Iris pigment epithelial cell (primary cell): ENCODE data around the gene LIPT2.
A peak's percentile ranks its signal among the peaks of the same experiment; 100 is the strongest.

ENCODE experiments used
- DNase-seq: peaks from one replicate; pipeline ENCODE4 v3.0.0-alpha.2; 2011; ENCODE audit warnings: low read depth

LIPT2 gene

DNA sequence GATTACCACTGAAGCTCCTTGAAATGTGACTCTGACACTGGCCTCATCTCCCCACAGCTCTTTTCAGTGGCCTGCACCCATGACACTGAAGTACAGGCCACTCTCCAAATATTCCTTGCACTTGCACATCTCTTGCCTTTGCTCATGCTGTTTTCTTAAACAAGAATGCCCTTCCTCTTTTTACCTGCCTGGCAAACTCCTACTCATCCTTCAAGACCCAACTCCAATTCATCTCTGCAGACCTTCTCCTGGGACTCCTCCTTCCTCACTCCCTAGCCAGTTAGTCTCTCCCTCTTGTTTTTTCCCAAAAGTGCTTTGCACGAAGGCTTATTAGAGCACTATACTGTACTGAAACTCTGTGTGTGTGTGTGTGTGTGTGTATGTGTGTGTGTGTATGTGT lies 28.8 kb downstream of the LIPT2 start:
- no peak for DNase-seq

DNA sequence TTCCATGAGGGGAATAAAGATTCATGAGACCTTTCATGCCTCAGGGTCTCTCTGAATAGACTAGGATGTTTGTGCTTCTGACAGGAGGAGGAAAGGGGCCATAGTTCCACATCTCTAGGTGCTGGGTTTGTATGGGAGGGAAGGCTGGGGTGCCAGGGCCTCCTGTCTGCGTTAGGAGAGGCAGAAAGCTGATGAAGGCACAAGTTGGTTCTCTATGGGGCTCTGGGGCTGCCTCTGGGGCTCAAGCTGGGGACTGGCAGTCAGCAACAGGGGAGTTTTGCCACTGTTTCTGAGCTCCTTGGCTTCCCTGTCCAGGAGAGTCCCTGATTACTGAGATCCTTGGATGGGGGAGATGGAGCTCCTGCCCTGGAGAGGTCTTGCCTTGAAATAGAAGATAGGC lies 30.3 kb downstream of the LIPT2 start:
- no peak for DNase-seq

DNA sequence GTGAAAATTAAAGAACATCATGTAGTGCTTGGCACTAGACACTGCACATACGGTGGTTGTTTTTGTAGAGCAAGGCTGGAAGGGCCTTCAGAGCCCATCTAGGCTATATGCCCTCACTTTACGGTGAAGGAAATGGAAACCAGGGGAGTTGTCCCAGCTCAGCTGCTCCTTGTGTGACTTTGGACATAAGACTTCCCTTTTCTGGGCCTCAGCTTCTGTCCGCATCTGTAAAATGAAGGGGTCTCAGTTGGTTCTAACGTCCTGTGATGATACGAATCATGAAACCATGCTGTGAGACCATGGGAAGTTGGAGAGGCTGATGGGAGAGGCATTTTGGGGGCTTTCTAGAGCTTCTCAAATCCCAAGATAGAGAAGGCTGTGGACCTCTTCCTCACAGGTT lies 30.9 kb downstream of the LIPT2 start:
- DNase-seq: no peak

DNA sequence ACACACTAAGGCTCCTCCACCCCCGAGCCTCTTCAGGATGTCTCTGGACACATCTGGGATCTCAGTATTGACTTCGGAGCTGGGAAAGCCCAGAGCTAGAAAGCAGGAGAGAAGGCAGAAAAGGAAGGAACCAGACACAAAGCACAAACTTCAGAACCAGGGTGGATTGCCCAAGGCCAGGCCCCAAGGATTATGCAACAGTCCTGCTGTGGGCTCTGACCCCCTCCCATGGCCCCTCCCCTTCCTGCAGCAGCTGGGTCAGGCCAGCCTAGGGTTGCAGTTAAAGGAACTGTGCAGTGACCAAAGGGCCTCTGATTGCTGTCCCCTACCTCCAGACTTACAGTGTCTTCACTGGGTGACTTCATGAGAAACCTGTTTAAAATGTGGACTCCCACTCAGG lies 31.5 kb downstream of the LIPT2 start:
- DNase-seq: peak; percentile 62

DNA sequence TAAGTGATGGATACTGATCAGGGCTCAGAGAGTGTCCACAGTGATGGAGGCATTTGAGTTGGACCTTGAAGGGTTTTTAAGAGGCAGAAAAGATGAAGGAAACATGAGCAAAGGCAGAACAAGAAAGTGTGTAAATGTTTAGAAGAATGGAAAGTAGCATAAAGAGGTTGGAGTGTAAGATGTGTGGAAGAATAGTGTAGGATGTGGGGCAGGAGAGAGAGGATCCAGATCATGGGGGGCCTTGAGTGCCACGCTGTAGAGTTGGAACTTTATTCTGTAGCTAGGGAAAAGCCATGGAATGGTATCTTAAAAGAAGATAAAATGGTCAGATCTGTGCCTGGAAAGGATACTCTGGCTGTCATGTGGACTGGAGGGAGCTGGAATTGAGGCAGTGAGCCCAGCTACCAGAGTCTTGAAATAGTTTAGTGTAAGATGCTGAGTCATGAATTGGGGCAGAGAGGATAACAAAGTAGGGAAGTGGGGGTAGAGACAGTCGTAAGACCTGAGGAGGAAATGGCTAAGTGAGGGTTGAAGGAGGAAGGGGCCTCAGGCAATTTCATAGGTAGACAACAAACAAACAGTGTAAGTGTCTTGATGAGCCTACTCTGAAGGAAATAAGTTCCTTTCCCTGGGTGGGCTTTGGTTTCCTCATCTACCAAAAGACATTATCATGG lies 32.9 kb downstream of the LIPT2 start:
- peak; percentile 78 for DNase-seq

DNA sequence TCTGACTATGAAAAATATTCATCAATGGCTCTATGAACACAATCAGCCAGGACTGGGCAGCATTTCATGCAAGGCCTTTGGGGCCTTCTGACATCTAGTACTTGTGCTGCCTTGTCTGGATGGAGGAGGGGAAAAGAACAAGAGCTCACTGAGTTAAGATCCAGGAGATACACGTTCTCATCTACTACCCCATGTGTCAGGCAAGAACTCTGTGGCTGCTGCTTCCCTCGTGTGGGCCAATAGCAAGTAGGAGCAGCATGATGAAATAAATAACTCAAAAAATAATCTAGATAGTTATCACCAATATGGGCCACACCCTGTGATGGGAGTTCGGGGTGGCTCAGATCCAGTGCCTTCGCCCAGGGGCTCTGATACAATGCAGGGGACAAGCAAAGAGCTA lies 33.5 kb downstream of the LIPT2 start:
- no peak for DNase-seq

DNA sequence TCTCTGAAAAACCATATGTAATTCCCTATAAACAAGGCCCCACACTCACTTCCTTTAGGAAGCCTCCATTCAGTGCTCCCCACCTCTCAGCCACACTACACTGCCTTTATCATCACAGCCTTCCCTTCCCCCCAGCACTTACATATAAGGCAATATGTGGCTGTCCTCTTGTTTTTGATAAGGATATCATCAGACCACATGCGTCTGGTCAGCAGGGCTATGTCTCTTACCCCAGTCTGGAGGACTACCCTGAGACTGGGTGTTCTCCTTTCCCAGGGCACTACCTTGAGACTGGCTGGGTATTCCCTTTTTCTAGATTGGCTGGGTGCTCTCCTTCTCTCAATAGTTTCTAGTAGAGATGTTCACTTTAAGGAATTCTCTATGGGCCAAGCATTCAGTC lies 33.9 kb downstream of the LIPT2 start:
- DNase-seq: no peak

DNA sequence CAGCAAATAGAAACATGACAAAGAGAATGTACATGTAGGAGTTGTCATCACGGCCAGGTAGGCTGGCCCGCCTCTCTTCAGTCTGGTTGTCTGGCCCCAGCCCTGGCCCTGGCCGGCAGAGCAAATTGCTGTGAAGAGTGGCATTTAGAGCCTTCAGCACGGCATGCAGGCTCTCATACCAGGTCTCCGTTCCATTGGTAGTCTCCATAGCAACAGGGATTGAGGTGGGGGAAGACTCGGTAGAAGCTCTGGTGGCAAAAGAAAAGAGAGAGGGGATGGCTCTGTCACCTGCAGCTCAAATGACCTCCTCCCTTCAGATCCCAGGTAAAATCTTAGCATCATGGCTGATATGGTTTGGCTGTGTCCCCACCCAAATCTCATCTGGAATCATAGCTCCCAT lies 36.2 kb downstream of the LIPT2 start:
- no peak for DNase-seq

DNA sequence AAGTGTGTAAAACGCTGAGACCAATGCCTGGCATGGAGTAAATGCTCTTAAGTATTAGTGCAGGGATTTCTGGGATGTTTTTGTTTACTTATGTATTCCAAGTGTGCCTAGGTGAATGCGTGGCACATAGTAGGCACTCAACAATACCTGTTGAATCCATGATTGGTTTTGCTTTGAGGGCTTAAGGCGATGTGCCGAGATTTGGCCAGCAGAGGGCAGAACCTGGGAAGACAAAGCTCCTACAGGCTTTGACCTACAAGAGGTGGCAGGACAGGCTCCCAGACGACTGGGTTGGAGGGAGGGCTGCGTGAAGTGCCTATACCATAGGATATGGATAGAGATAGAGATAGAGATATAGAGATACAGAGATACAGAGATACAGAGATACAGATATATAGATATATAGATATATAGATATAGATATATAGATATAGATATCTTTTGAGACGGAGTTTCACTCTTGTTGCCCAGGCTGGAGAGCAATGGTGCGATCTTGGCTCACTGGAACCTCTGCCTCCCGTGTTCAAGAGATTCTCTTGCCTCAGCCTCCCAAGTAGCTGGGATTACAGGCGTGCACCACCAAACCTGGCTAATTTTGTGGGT lies 40.0 kb downstream of the LIPT2 start:
- peak; percentile 69 for DNase-seq

DNA sequence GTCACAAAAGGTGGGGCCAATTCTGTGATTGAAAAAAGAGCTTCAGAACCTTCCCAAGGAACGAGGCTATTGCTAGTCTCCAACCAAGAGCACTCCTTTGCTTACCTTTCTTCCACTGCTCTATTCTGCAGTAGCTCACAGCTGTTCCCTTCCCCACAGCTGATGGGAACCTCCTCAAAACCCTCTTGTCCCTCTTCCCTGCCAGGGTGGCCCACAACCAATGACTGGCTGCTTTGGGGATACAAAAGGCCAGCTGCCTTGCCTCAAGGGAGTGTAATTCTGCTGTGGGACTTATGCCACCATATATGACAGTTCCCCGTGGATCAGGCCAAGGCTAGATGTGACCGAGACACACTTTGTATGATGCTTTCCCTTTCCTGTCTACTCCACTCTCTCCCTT lies 41.2 kb downstream of the LIPT2 start:
- DNase-seq: no peak

DNA sequence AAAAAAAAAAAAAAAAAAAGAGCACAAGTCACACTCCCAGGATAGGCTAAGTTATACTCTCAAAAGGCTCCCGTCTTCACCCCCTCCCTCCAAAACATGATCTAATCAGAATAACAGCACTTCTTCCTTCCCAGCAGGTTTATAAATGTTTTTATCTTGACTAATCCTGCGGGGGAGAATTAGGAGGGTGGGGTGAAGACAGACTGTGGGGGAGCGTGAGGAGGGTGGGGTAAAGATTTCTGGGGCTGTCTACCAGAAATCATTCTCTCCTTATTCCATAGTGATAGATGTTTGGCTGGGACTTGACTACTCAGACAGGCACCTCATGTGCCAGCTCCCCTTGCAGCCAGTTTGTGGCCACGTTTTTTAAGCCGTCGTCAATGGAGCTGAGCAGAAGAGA lies 43.2 kb downstream of the LIPT2 start:
- no peak for DNase-seq

DNA sequence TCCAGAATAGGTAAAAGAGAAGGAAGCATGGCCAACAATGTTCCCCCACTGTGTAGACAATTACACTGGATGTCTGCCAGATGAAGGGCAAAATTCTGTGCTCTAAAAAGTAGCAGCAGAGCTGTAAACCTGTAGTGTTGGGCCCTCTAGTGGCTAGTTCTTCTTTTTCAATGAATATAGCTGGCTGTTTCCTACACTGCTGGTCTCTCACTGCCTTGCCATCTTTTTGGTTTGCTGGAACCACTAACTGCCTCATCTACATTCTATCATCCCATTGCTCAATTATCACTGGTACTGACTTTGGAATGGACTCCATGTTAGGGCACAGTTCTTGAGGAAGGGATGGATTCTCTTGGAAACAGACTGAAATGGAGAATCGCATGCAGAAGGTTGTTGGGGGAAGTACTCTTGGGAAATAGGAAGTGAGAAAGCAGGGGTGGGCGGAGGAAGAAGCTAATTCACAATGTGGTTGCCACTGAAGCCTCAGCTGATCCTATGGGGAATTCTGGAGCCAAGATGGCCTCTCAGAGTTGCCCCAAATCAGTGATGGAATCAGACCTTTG lies 44.1 kb downstream of the LIPT2 start:
- peak; percentile 80 for DNase-seq

DNA sequence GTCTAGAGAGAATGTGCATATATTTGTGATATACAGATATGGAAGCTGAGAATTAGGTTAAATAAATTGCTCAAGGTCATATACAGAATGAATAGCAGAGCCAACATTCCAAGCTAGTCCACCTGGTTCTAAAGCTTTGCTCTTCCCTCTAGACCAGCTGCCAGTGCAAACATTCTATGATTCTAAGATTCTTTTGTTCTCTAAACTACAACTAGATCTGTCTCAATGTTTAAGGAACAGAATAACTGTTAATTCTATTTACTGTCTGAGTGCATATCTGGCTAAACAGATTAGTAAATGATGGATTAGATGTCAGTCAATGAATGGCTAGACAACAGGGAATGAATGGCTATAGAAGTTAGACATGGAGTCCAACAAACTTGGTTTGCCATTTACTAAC lies 45.8 kb downstream of the LIPT2 start:
- DNase-seq: no peak

DNA sequence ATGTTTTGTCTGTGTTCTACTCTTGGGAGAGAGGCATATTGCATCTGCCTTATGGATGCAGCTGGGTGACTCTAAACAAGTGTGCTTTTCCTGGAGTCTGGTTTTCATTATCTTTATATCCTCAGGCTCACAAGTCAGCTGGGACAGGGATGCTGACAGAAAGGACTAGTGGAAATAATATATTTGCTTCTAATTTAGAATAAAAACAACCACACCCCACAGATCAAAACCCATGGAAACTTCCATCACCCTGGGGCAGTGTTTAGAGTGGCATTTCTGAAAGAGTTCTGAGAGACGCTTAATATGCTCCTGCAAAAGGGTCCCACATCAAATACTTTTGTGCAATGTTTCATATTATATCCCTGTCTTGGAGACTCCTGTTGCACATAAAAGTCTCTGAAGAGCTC lies 47.0 kb downstream of the LIPT2 start:
- no peak for DNase-seq

DNA sequence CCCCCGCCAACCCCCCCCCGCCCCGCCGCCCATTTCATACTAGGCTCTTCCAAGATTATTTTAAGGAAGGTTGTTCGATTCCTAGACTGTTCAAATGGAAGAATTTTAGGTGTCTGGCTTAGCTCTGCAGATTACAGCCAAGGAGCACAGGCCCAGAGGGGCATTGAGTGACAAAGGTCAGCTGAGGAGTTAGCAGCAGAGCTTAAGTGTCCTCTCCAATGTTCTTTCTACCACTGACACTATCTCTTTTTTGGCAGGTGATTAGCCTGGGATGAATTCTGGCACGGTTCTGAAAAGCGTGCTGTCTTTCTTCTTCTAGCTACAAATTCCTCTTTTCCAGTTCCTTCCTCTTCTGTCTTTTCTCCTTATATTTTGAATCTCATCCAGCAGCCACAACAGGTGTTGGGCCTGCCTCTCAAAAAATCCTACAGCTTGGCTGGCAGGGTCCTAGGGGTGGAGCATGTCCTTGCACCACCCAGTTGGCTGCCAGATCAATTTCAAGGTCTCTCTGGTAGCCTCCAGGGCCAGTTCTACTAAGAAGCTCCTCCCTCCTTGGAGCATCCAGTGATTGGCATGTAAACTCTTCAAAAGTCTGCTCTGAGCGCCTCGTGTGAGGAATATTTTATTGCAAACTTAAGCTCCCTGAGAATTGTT lies 49.2 kb downstream of the LIPT2 start:
- DNase-seq: no peak

DNA sequence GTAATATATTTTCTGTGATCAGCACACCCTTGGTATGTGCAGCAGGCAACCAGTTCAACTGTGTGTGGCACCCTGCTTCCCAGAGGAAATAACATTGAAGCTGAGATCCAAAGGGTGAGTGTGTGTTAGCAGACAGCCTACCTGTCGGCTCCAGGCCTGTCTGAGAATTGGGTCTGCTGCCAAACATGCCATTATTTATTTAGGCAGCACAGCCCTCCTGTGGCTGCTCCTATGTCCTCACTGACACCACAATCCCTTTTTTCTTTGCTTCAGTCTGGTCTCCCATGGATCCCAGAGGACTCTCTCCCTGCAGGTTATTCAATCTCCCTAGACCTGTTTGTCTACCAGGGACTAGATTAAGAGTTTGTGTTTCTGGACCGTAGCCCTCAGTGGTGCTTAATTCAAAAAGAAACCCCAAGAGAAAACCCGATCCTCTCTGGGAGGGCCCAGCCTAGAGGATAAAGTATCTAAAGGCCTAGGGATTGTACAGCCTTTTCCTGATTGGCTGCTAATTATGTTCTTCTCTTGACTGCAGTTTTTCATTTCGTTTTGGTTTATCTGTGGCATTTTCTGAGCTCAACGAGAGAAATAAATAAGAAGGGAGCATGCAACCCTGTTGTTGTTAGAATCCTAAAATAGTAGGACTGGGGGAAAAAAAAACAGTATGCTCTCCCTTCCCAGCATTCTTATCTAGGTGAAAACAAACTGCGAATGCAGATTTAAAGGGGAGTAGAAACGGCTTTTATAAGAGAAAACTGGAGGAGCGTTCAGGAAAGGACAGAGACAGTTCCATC lies 50.3 kb downstream of the LIPT2 start:
- DNase-seq: peak; percentile 55

DNA sequence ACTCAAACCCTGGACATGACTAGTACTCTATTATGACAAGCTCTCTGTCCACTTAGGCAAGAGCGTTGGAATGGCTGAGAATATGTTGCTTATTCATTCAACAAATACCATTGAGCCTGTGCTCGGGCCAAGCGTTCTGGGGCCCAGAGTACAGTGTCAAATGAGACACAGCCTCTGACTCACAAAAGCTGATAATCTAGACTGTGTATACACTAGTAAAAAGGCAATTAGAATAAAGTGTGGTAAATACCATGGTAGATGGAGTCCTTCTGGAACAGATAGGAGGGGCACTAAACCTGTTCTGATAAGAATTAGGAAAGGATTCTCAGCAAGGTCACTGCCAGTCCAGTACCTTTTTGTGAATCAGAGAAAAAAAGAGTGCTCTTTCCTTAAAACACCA lies 50.9 kb downstream of the LIPT2 start:
- peak; percentile 82 for DNase-seq
